Endothelial cell of umbilical vein (primary cell): ENCODE data around the gene CERS6. TPM values are rescaled to one million over a fixed set of nuclear protein-coding genes. Genes with fewer than 3 reads are reported as not detected.

Experiments used
- BruUV-seq: library from RNA; stranded (reverse); fragments of 400-500 nt; replicated peaks from 2 replicates; lab custom pipeline; 2021; lab: Mats Ljungman, UMichigan
- CTCF ChIA-PET: fragments of 300-600, 350-600 bp; sonication (Branson Sonifier 250); formaldehyde crosslinking; loops from one replicate; lab custom pipeline; 2021; ENCODE audit warnings: antibody characterized with exemption, inconsistent platforms; lab: Charles Lee
- POLR2A ChIA-PET: fragments of 300-600, 350-600 bp; sonication (Branson Sonifier 250); formaldehyde crosslinking; loops from one replicate; lab custom pipeline; 2021; ENCODE audit warnings: antibody characterized with exemption, inconsistent platforms; lab: Charles Lee
- DNase-seq: peaks from one replicate; pipeline ENCODE4 v3.0.0-alpha.2; 2011; ENCODE audit warnings: low read depth, low spot score
- FAIRE-seq: peaks from 2 replicates; lab custom pipeline; 2011; peaks lifted over from hg19 to GRCh38; lab: Jason Lieb, UNC
- H2AFZ ChIP-seq: 2 replicates; pipeline ENCODE4 v1.6.0; 2012; ENCODE audit warnings: low read depth, low read length, control low read depth, inconsistent platforms
- H3K27ac ChIP-seq: 2 replicates; pipeline ENCODE4 v1.5.1; 2011; ENCODE audit warnings: low read depth, mild to moderate bottlenecking, control low read depth, low read length, moderate library complexity; ENCODE audit not compliant: insufficient read depth
- H3K27me3 ChIP-seq, 2 experiments: 2 replicates each; pipeline versions ENCODE4 v1.6.0 to v1.6.1; 2011; ENCODE audit warnings: low read length in 2 of 2, mixed read lengths in 1 of 2; ENCODE audit not compliant: control insufficient read depth in 2 of 2, insufficient read depth in 2 of 2
- H3K36me3 ChIP-seq, 2 experiments: 2 replicates in 1 of 2; 3 replicates in 1 of 2; pipeline ENCODE4 v1.5.1; 2011; ENCODE audit warnings: low read length in 2 of 2, mild to moderate bottlenecking in 1 of 2, moderate library complexity in 1 of 2; ENCODE audit not compliant: control insufficient read depth in 2 of 2, insufficient read depth in 2 of 2; ENCODE audit errors: extremely low read depth in 1 of 2
- H3K4me1 ChIP-seq: 3 replicates; pipeline ENCODE4 v1.5.1; 2011; ENCODE audit warnings: mild to moderate bottlenecking, low read length; ENCODE audit not compliant: control insufficient read depth, insufficient read depth; ENCODE audit errors: extremely low read depth
- H3K4me2 ChIP-seq: 2 replicates; pipeline ENCODE4 v1.6.1; 2011; ENCODE audit warnings: low read length, control low read depth, mixed read lengths; ENCODE audit not compliant: insufficient read depth
- H3K4me3 ChIP-seq, 3 experiments: fragments of 200-600 bp in 1 of 3; sonication (generic), shearing (Covaris generic) in 1 of 3; replicated peaks in 1 of 3; 2 replicates each; pipeline ENCODE4 v1.5.1; 2011 to 2016; ENCODE audit warnings: control low read depth in 3 of 3, low read length in 3 of 3, mild to moderate bottlenecking in 2 of 3, inconsistent platforms in 1 of 3, low read depth in 1 of 3, moderate library complexity in 1 of 3; ENCODE audit not compliant: insufficient read depth in 1 of 3
- H3K79me2 ChIP-seq: 2 replicates; pipeline ENCODE4 v1.6.0; 2012; ENCODE audit warnings: low read length, inconsistent platforms; ENCODE audit not compliant: control insufficient read depth, insufficient read depth
- H3K9ac ChIP-seq: replicated peaks from 2 replicates; pipeline ENCODE3; 2011; ENCODE audit warnings: low read length, control low read depth; ENCODE audit not compliant: insufficient read depth; ENCODE audit errors: extremely low read depth
- H3K9me1 ChIP-seq: replicated peaks from 3 replicates; pipeline ENCODE4 v1.6.0; 2011; ENCODE audit warnings: mild to moderate bottlenecking, low read length; ENCODE audit not compliant: control insufficient read depth, insufficient read depth; ENCODE audit errors: extremely low read depth
- H3K9me3 ChIP-seq: replicated peaks from 2 replicates; pipeline ENCODE4 v1.5.1; 2012; ENCODE audit warnings: low read length, inconsistent platforms; ENCODE audit not compliant: control insufficient read depth, insufficient read depth
- H4K20me1 ChIP-seq: replicated peaks from 2 replicates; pipeline ENCODE3; 2011; ENCODE audit warnings: mild to moderate bottlenecking, low read length; ENCODE audit not compliant: control insufficient read depth, insufficient read depth; ENCODE audit errors: extremely low read depth
- EZH2 ChIP-seq: IDR thresholded peaks from 2 replicates; pipeline ENCODE4 v1.6.1; 2012; ENCODE audit warnings: borderline replicate concordance, low read depth, mild to moderate bottlenecking, moderate library complexity, low read length, inconsistent platforms; ENCODE audit not compliant: severe bottlenecking
- FOS ChIP-seq: IDR thresholded peaks from 2 replicates; pipeline ENCODE4 v1.6.1; 2011; ENCODE audit warnings: mild to moderate bottlenecking, low read length, moderate library complexity, borderline replicate concordance; ENCODE audit not compliant: insufficient read depth
- GATA2 ChIP-seq: IDR thresholded peaks from 2 replicates; pipeline ENCODE4 v1.7.0; 2011; ENCODE audit warnings: low read depth, mild to moderate bottlenecking, moderate library complexity, mixed read lengths, low read length; ENCODE audit not compliant: insufficient read length, insufficient read depth
- JUN ChIP-seq: IDR thresholded peaks from 2 replicates; pipeline ENCODE4 v1.6.1; 2011; ENCODE audit warnings: borderline replicate concordance, low read depth; ENCODE audit not compliant: insufficient read length, insufficient read depth
- MYC ChIP-seq: IDR thresholded peaks from one replicate; pipeline ENCODE4 v1.6.1; 2011; ENCODE audit warnings: mild to moderate bottlenecking, low read depth, low read length
- POLR2A ChIP-seq: IDR thresholded peaks from 2 replicates; pipeline ENCODE4 v1.6.1; 2012; ENCODE audit warnings: low read depth, mild to moderate bottlenecking, control low read depth, low read length
- POLR2AphosphoS5 ChIP-seq: IDR thresholded peaks from 2 replicates; pipeline ENCODE4 v1.6.1; 2012; ENCODE audit warnings: low read depth, mild to moderate bottlenecking, control low read depth, low read length, moderate library complexity; ENCODE audit not compliant: insufficient read depth
- dilution Hi-C: fragments of 300-500 bp; cut with MboI; formaldehyde crosslinking; loops from one replicate; pipeline ENCODE4 v1.15.0; 2019; ENCODE audit warnings: low sequenced_read_pairs; ENCODE audit not compliant: extremely low pct_ligation_motif_present
- intact Hi-C: fragments of 100-400 bp; cut with micrococcal nuclease; formaldehyde crosslinking; loops from one replicate; pipeline ENCODE4 v1.10.0; 2022
- polyA plus RNA-seq, 4 experiments: library from polyadenylated mRNA; depleted of rRNA in 3 of 4; stranded (reverse) in 3 of 4; unstranded in 1 of 4; fragments of >200 nt; gene quantifications; 2 replicates each; pipeline versions ENCODE4 v1.2.1 to v1.2.3, GENCODE V29; 2011 to 2012; ENCODE audit warnings: missing spikeins in 1 of 4
- total RNA-seq: library from RNA; stranded (reverse); gene quantifications from 2 replicates; pipeline ENCODE4 v1.2.3, GENCODE V29; 2021
- TF ChIP-seq, protein P1 (sequence below), 2 donors: IDR thresholded peaks; 1 replicate in 1 of 2; 2 replicates in 1 of 2; pipeline ENCODE4 v1.5.1; 2011; ENCODE audit warnings: low read length in 2 of 2, mild to moderate bottlenecking in 2 of 2, moderate library complexity in 2 of 2, control low read depth in 1 of 2, inconsistent platforms in 1 of 2, low read depth in 1 of 2; ENCODE audit not compliant: insufficient read depth in 1 of 2; ENCODE audit errors: extremely low read depth in 1 of 2
- TF ChIP-seq, protein P2 (sequence below): IDR thresholded peaks from 2 replicates; pipeline ENCODE4 v1.6.1; 2011; ENCODE audit not compliant: insufficient read depth, insufficient read length

CERS6 gene
- total and polyA plus RNA-seq, 2 donors (not counting 3 experiments of a cell fraction or from before 2014, with no cell fraction given), result 2.7 to 11.7 TPM

DNA sequence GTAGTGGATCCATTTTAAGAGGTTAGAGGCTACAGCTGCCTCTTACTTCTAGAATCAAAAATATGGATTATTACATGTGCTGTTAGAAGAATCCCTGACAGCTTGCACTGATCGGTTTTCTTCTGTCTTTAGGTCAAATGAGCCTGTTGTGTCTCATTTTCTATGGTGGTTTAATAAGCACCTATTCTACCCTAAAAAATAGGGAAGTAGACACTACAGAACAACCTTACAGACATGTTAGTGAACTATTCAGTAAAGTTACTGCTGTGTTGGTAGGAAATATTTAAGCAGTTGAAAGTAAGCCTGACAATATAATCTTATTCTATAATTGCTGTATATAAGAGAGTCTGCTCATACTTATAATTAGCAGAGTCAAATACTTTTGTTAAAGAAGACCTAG lies 177.8 kb downstream of the CERS6 start:
- Histone ChIP-seq H3K9ac (no peak overlapping the region), H3K9me1 (no peaks in the 10 kb centered on the region), H3K36me3 (no peaks in the 10 kb centered on the region), H3K4me2 (no peak overlapping the region), H3K4me1 (peaks cover 16% of the 10 kb centered on the region), H3K27me3 (no peaks in the 10 kb centered on the region), H2AFZ (no peak overlapping the region), H3K9me3 (no peaks in the 10 kb centered on the region), H3K4me3 (no peak overlapping the region), H3K79me2 (no peaks in the 10 kb centered on the region), H4K20me1 (no peaks in the 10 kb centered on the region), H3K27ac (no peak overlapping the region)
- FAIRE-seq, result no peak
- POLR2A ChIA-PET, result no interaction called here
- dilution Hi-C loops, result no loop called here
- CTCF ChIA-PET, result interaction anchor here (1.1 to 1.7 kb wide), 2 partner anchors 126 to 287 kb away, joined by 4 to 8 read pairs; no protein-coding TSS in a partner anchor
- DNase-seq, result no peak
- intact Hi-C loops, result loop anchor here (2.0 to 5.0 kb wide), 2 partner anchors 53 to 177 kb away; partner anchors contain the start of gene CERS6
- no TSS peak for BruUV-seq
- TF ChIP-seq, protein P1, sequence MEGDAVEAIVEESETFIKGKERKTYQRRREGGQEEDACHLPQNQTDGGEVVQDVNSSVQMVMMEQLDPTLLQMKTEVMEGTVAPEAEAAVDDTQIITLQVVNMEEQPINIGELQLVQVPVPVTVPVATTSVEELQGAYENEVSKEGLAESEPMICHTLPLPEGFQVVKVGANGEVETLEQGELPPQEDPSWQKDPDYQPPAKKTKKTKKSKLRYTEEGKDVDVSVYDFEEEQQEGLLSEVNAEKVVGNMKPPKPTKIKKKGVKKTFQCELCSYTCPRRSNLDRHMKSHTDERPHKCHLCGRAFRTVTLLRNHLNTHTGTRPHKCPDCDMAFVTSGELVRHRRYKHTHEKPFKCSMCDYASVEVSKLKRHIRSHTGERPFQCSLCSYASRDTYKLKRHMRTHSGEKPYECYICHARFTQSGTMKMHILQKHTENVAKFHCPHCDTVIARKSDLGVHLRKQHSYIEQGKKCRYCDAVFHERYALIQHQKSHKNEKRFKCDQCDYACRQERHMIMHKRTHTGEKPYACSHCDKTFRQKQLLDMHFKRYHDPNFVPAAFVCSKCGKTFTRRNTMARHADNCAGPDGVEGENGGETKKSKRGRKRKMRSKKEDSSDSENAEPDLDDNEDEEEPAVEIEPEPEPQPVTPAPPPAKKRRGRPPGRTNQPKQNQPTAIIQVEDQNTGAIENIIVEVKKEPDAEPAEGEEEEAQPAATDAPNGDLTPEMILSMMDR (IDR thresholded peaks at IDR 0.05; ENCODE audit: extremely low read depth in 1 of 2, insufficient read depth in 1 of 2, low read depth in 1 of 2, low read length in 2 of 2), result no peak
- TF ChIP-seq EZH2 (no peak), POLR2AphosphoS5 (no peak), GATA2 (no peak), JUN (no peak), POLR2A (no peak), FOS (no peak), MYC (no peak)
- TF ChIP-seq, protein P2, sequence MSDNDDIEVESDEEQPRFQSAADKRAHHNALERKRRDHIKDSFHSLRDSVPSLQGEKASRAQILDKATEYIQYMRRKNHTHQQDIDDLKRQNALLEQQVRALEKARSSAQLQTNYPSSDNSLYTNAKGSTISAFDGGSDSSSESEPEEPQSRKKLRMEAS, result no peak
